Muscle layer of colon (tissue), 2 donors: ENCODE data around the gene GRID2.

Experiments used
- H3K27ac ChIP-seq: one replicate; pipeline ENCODE4 v1.7.0; 2013; ENCODE audit warnings: low read depth, mild to moderate bottlenecking, low read length, moderate library complexity
- H3K27me3 ChIP-seq, 2 donors: one replicate each; pipeline ENCODE4 v1.7.0; 2013; ENCODE audit warnings: low read length in 2 of 2, mild to moderate bottlenecking in 2 of 2; ENCODE audit not compliant: insufficient read depth in 2 of 2, control insufficient read depth in 1 of 2
- H3K36me3 ChIP-seq: one replicate; pipeline ENCODE4 v1.7.0; 2013; ENCODE audit warnings: mild to moderate bottlenecking, low read length; ENCODE audit not compliant: insufficient read depth
- H3K4me1 ChIP-seq: one replicate; pipeline ENCODE4 v1.7.0; 2013; ENCODE audit warnings: mild to moderate bottlenecking, low read length; ENCODE audit not compliant: insufficient read depth
- H3K4me3 ChIP-seq, 2 donors: one replicate each; pipeline ENCODE4 v1.7.0; 2013; ENCODE audit warnings: low read length in 2 of 2, low read depth in 1 of 2, mild to moderate bottlenecking in 1 of 2, moderate library complexity in 1 of 2
- H3K9ac ChIP-seq: one replicate; pipeline ENCODE4 v1.7.0; 2013; ENCODE audit warnings: low read length
- H3K9me3 ChIP-seq: one replicate; pipeline ENCODE4 v1.7.0; 2013; ENCODE audit warnings: mild to moderate bottlenecking, low read length
- donor health status: abdominal sarcoma.
- donor health status: Adenocarcinoma of cecum.

Gene GRID2

GRCh38 chr4:92843784-92844183, 540.0 kb downstream of the GRID2 start:
- no peaks in the 10 kb centered on the region for H3K36me3 ChIP-seq
- H3K27ac ChIP-seq = no peak overlapping the region
- H3K4me3 ChIP-seq = no peak overlapping the region
- H3K9me3 ChIP-seq = no peaks in the 10 kb centered on the region
- no peaks in the 10 kb centered on the region for H3K27me3 ChIP-seq
- H3K4me1 ChIP-seq = no peaks in the 10 kb centered on the region
- no peak overlapping the region for H3K9ac ChIP-seq

GRCh38 chr4:92847026-92847425, 543.3 kb downstream of the GRID2 start:
- no peak overlapping the region for H3K9ac ChIP-seq
- H3K27me3 ChIP-seq = no peaks in the 10 kb centered on the region

GRCh38 chr4:92862509-92862908, 558.7 kb downstream of the GRID2 start:
- H3K9ac ChIP-seq = no peak overlapping the region
- no peak overlapping the region for H3K4me3 ChIP-seq
- no peak overlapping the region for H3K27ac ChIP-seq
- H3K27me3 ChIP-seq = no peaks in the 10 kb centered on the region
- no peaks in the 10 kb centered on the region for H3K4me1 ChIP-seq
- no peaks in the 10 kb centered on the region for H3K9me3 ChIP-seq
- no peaks in the 10 kb centered on the region for H3K36me3 ChIP-seq

More at GRCh38 chr4:92847026-92847425, 543.3 kb downstream of the GRID2 start:
- H3K4me1 ChIP-seq = no peaks in the 10 kb centered on the region
- no peaks in the 10 kb centered on the region for H3K36me3 ChIP-seq
- no peak overlapping the region for H3K27ac ChIP-seq
- no peaks in the 10 kb centered on the region for H3K9me3 ChIP-seq
- no peak overlapping the region for H3K4me3 ChIP-seq

DNA sequence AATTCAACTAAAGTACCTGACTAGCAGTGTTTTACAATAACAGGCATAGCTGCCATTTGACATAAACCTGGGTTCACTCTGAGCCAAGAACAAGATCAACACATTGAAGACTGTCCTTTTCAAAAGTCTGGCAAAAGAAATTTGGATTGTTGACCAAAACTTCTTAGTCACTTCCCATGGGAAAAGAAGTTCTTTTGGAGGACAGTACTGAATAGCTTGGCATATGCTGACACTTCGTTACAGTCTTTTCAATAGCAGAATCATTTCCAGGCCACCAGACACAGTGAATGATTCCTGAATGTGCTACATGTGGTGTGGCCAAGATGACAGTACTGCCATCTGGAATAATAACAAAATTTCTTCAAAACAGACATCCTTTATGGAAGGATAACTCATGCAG, 560.3 kb downstream of the GRID2 start:
- Histone ChIP-seq H3K9me3 (no peaks in the 10 kb centered on the region), H3K27ac (no peak overlapping the region), H3K4me1 (no peaks in the 10 kb centered on the region), H3K27me3 (no peaks in the 10 kb centered on the region), H3K9ac (no peak overlapping the region), H3K36me3 (no peaks in the 10 kb centered on the region), H3K4me3 (no peak overlapping the region)

GRCh38 chr4:92872604-92873003, 568.8 kb downstream of the GRID2 start:
- Histone ChIP-seq H3K9ac (no peak overlapping the region), H3K27ac (no peak overlapping the region), H3K36me3 (no peaks in the 10 kb centered on the region), H3K4me3 (no peak overlapping the region), H3K9me3 (no peaks in the 10 kb centered on the region), H3K4me1 (no peaks in the 10 kb centered on the region), H3K27me3 (no peaks in the 10 kb centered on the region)

DNA sequence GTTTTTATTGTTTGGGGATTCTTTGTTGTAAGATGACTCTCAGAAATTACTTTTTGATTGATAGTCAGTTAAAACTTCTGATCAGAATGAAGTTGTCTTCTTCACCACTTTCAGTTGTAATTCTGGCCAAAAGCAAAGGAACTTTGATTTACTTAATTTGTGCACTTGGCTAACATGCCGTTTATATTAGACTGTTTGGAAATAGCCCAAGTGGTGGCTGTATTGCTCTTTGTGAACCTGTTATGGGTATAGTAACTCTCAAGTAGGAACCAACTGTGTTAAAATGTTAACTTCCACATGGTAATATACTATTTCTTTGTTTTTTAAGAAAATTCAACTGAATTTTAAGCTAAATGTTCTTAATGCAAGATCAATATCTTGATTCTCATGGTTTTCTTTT, 581.9 kb downstream of the GRID2 start:
- H3K27ac ChIP-seq = no peak overlapping the region
- H3K36me3 ChIP-seq = no peaks in the 10 kb centered on the region
- no peak overlapping the region for H3K4me3 ChIP-seq
- H3K27me3 ChIP-seq = no peaks in the 10 kb centered on the region
- no peak overlapping the region for H3K9ac ChIP-seq
- no peaks in the 10 kb centered on the region for H3K4me1 ChIP-seq
- no peaks in the 10 kb centered on the region for H3K9me3 ChIP-seq

GRCh38 chr4:92952426-92952825, 648.7 kb downstream of the GRID2 start:
- no peaks in the 10 kb centered on the region for H3K36me3 ChIP-seq
- no peak overlapping the region for H3K27ac ChIP-seq
- no peak overlapping the region for H3K9ac ChIP-seq
- no peaks in the 10 kb centered on the region for H3K4me1 ChIP-seq
- H3K27me3 ChIP-seq = no peaks in the 10 kb centered on the region
- no peak overlapping the region for H3K4me3 ChIP-seq
- no peaks in the 10 kb centered on the region for H3K9me3 ChIP-seq

- Histone ChIP-seq H3K4me1 (no peaks in the 10 kb centered on the region), H3K36me3 (no peaks in the 10 kb centered on the region), H3K4me3 (no peak overlapping the region), H3K9ac (no peak overlapping the region), H3K27ac (no peak overlapping the region), H3K27me3 (no peaks in the 10 kb centered on the region), H3K9me3 (no peaks in the 10 kb centered on the region)
These were observed 649.1 kb downstream of the GRID2 start for GRCh38 chr4:92952897-92953296.

GRCh38 chr4:92953462-92953861, 649.7 kb downstream of the GRID2 start:
- H3K36me3 ChIP-seq = no peaks in the 10 kb centered on the region
- H3K27ac ChIP-seq = no peak overlapping the region
- H3K9me3 ChIP-seq = no peaks in the 10 kb centered on the region
- no peak overlapping the region for H3K4me3 ChIP-seq
- no peaks in the 10 kb centered on the region for H3K4me1 ChIP-seq
- no peak overlapping the region for H3K9ac ChIP-seq
- H3K27me3 ChIP-seq = no peaks in the 10 kb centered on the region

- no peaks in the 10 kb centered on the region for H3K9me3 ChIP-seq
- H3K27ac ChIP-seq = no peak overlapping the region
- H3K27me3 ChIP-seq = no peaks in the 10 kb centered on the region
- H3K4me1 ChIP-seq = no peaks in the 10 kb centered on the region
- H3K36me3 ChIP-seq = no peaks in the 10 kb centered on the region
- H3K4me3 ChIP-seq = no peak overlapping the region
- no peak overlapping the region for H3K9ac ChIP-seq
These were observed 658.1 kb downstream of the GRID2 start for GRCh38 chr4:92961881-92962280.

DNA sequence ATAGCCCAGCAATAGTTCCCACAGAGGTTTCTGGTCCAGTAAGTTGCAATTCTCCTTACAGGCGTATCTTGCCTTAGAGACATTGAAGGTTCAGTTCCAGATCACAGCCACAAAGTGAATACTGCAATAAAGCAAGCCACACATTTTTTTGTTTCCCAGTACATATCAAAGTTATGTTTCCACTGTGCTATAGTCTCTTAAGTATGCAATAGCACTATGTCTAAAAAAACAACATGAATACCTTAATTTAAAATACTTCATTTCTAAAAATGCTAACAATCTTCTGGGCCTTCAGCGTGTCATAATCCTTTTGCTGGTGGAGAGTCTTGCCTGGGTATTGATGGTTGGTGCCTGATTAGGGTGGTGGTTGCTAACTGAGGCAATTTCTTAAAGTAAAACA, 659.1 kb downstream of the GRID2 start:
- no peaks in the 10 kb centered on the region for H3K9me3 ChIP-seq
- H3K27ac ChIP-seq = no peak overlapping the region
- no peaks in the 10 kb centered on the region for H3K36me3 ChIP-seq
- H3K4me1 ChIP-seq = no peaks in the 10 kb centered on the region
- H3K4me3 ChIP-seq = no peak overlapping the region
- H3K9ac ChIP-seq = no peak overlapping the region
- no peaks in the 10 kb centered on the region for H3K27me3 ChIP-seq

- no peaks in the 10 kb centered on the region for H3K36me3 ChIP-seq
- no peaks in the 10 kb centered on the region for H3K9me3 ChIP-seq
- H3K27me3 ChIP-seq = no peaks in the 10 kb centered on the region
- H3K27ac ChIP-seq = no peak overlapping the region
- H3K9ac ChIP-seq = no peak overlapping the region
- H3K4me1 ChIP-seq = no peaks in the 10 kb centered on the region
- no peak overlapping the region for H3K4me3 ChIP-seq
These were observed 664.8 kb downstream of the GRID2 start for GRCh38 chr4:92968556-92968955.
